Esophagus squamous epithelium (tissue), 5 donors: ENCODE data around the gene HEMGN. TPM values are rescaled to one million over a fixed set of nuclear protein-coding genes. Genes with fewer than 3 reads are reported as not detected.

Experiments used
- DNase-seq: peaks from one replicate; lab custom pipeline; 2025; lab: John Stamatoyannopoulos, UW
- H3K27ac ChIP-seq, 4 donors: fragments of 200-600 bp; sonication (generic); one replicate each; pipeline ENCODE4 v1.5.1; 2016 to 2019; ENCODE audit warnings: mild to moderate bottlenecking in 1 of 4
- H3K27me3 ChIP-seq, 4 donors: fragments of 200-600 bp; sonication (generic); 1 replicate in 3 of 4; 2 replicates in 1 of 4; pipeline versions ENCODE4 v1.5.1 to v1.6.0; 2017 to 2021; ENCODE audit warnings: antibody characterized with exemption in 1 of 4
- H3K36me3 ChIP-seq, 3 donors: fragments of 200-600 bp; sonication (generic); one replicate each; pipeline ENCODE4 v1.5.1; 2016 to 2019
- H3K4me1 ChIP-seq, 3 donors: fragments of 200-600 bp; sonication (generic); one replicate each; pipeline ENCODE4 v1.5.1; 2017 to 2019
- H3K4me3 ChIP-seq, 4 donors: fragments of 200-600 bp; sonication (generic); 1 replicate in 3 of 4; 2 replicates in 1 of 4; pipeline ENCODE4 v1.5.1; 2016 to 2019; ENCODE audit warnings: mild to moderate bottlenecking in 2 of 4, moderate library complexity in 1 of 4
- H3K9me3 ChIP-seq, 3 donors: fragments of 200-600 bp; sonication (generic); one replicate each; pipeline ENCODE4 v1.5.1; 2016 to 2019
- CTCF ChIP-seq, 6 experiments: fragments of 450-650 bp in 4 of 6; fragments of 200-600 bp in 2 of 6; sonication (generic) in 2 of 6; IDR thresholded peaks; one replicate each; pipeline ENCODE4 v1.5.1; 2016 to 2019; ENCODE audit warnings: antibody characterized with exemption in 6 of 6, mild to moderate bottlenecking in 4 of 6, moderate library complexity in 4 of 6
- POLR2A ChIP-seq, 4 donors: fragments of 450-650 bp; IDR thresholded peaks; one replicate each; pipeline ENCODE4 v1.6.1; 2017; ENCODE audit warnings: antibody characterized with exemption in 4 of 4, mild to moderate bottlenecking in 4 of 4, moderate library complexity in 3 of 4
- WGBS, 2 donors: methylation state at CpG; one replicate each; pipeline ENCODE4 v1.1.5; 2018; 5-methylcytosine and 5-hydroxymethylcytosine counted together
- intact Hi-C: fragments of 100-400 bp; cut with DNase I; formaldehyde crosslinking; loops from one replicate; pipeline ENCODE4 v1.15.0; 2022
- total RNA-seq, 4 donors: library from RNA; depleted of rRNA; stranded (reverse); fragments of >200 nt; gene quantifications; one replicate each; pipeline ENCODE4 v1.1.0, GENCODE V29; 2016
- donor health status: DM: yes; HTN: yes; CAD: no.

HEMGN gene
- total RNA-seq, 4 donors from 2014 or later: not detected

DNA sequence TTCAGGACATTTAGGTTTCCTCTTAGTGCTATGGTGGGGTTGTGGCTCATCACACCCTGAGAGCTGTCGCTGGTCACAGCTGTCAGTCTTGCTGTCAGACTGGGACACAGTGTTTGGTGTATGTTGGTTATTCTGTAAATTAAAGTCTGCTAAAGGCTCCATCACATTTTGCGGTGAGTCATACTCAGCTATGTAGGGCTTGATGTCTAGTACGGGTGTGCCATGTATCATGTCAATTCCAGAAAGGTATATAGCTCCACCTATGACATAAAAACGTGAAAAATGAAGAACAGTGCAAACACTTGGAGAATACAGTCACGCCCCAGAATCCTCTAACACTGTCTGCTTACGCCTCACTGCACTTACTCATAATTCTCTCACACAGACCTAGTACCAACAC, 27.6 kb downstream of the HEMGN start:
- Histone ChIP-seq H3K36me3 (peaks cover 13 to 92% (median 14%) of the 10 kb centered on the region in 3 donors), H3K4me1 (peaks cover 0 to 56% (median 7%) of the 10 kb centered on the region in 3 donors), H3K27me3 (no peaks in the 10 kb centered on the region), H3K27ac (peak overlapping the region in 2 of 4 donors; percentile 6 to 42), H3K4me3 (no peak overlapping the region), H3K9me3 (no peaks in the 10 kb centered on the region)
- DNase-seq: no peak
- WGBS, 2 donors: 52 to 57% methylated on average over 6 of the region's 6 CpGs
- intact Hi-C loops: no loop called here
- TF ChIP-seq POLR2A (IDR thresholded peaks at IDR 0.05): no peak
- TF ChIP-seq CTCF (IDR thresholded peaks at IDR 0.05): no peak

- H3K9me3 ChIP-seq: no peaks in the 10 kb centered on the region
- H3K27ac ChIP-seq: no peak overlapping the region
- no peak overlapping the region for H3K4me3 ChIP-seq
- peaks cover 13 to 93% (median 14%) of the 10 kb centered on the region in 3 donors for H3K36me3 ChIP-seq
- peaks cover 0 to 59% (median 7%) of the 10 kb centered on the region in 3 donors for H3K4me1 ChIP-seq
- 60 to 80% methylated on average over 1 of the region's 1 CpG for WGBS, 2 donors
- DNase-seq: no peak
- no peaks in the 10 kb centered on the region for H3K27me3 ChIP-seq
- TF ChIP-seq CTCF (IDR thresholded peaks at IDR 0.05): no peak
- intact Hi-C loops: no loop called here
These were observed 29.3 kb downstream of the HEMGN start for GRCh38 chr9:97908705-97909104.

- WGBS, 2 donors: 77 to 84% methylated on average over 5 of the region's 5 CpGs
- H3K27me3 ChIP-seq: no peaks in the 10 kb centered on the region
- peaks cover 13 to 92% (median 14%) of the 10 kb centered on the region in 3 donors for H3K36me3 ChIP-seq
- intact Hi-C loops: no loop called here
- DNase-seq: no peak
- TF ChIP-seq POLR2A (IDR thresholded peaks at IDR 0.05) (no peak), CTCF (IDR thresholded peaks at IDR 0.05) (no peak)
- peak overlapping the region in 1 of 4 donors; percentile 43 for H3K27ac ChIP-seq
- no peak overlapping the region for H3K4me3 ChIP-seq
- H3K9me3 ChIP-seq: no peaks in the 10 kb centered on the region
- H3K4me1 ChIP-seq: peaks cover 0 to 59% (median 7%) of the 10 kb centered on the region in 3 donors
These were observed 30.3 kb downstream of the HEMGN start for GRCh38 chr9:97907632-97908031.

DNA sequence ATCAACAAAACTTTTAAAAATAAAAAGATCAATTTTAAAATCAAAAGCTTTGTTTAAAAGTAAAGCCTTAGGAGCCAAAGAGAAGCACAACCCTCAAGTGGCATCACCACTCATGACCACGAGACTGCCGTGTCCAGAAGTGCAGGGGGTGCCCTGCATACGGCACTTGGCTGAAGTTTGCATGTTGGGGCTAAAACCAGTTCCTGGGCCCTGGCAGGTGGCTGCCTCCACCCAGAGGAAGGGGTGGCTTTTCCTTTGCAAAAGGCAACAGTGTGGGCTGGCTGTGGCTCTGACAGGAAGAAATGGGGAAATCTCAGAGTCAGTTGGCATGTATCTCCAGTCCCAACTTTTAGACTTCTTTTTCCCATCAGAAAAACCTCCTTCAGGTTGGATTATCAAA, 30.9 kb downstream of the HEMGN start:
- H3K36me3 ChIP-seq: peaks cover 13 to 91% (median 14%) of the 10 kb centered on the region in 3 donors
- H3K9me3 ChIP-seq: no peaks in the 10 kb centered on the region
- peak overlapping the region in 3 of 4 donors; percentile 8 to 43 (median 29) for H3K27ac ChIP-seq
- H3K4me1 ChIP-seq: peaks cover 0 to 59% (median 7%) of the 10 kb centered on the region in 3 donors
- intact Hi-C loops: no loop called here
- no peak for DNase-seq
- WGBS, 2 donors: 28 to 56% methylated on average over 3 of the region's 3 CpGs
- no peaks in the 10 kb centered on the region for H3K27me3 ChIP-seq
- H3K4me3 ChIP-seq: no peak overlapping the region
- TF ChIP-seq CTCF (IDR thresholded peaks at IDR 0.05): no peak
- no peak for TF ChIP-seq POLR2A (IDR thresholded peaks at IDR 0.05)

DNA sequence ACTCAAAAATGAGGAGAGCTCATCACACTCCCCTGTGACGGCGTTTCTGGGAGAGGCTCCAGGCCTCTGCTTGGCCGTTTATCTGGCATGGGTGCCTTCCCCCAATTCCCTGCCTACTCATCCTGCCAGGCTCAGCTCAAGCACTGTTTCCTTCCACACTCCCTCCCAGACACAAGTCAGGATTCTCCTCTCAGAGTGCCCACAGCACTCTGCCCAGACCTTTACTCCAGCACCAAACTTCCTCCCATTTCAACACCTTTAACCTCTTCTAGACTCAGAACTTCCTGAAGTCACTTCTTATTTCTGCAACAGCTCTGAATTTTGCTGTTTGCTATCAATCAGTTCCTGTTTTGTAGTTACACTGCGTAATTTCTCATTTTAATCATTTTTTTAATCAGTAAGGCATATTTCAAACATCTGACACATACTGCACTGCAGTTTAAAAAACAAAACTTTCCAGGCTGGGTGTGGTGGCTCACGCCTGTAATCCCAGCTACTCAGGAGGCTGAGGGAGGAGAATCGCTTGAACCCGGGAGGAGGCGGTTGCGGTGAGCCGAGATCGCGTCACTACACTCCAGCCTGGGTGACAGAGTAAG, 31.6 kb downstream of the HEMGN start:
- H3K4me1 ChIP-seq: peaks cover 0 to 59% (median 7%) of the 10 kb centered on the region in 3 donors
- H3K36me3 ChIP-seq: peaks cover 13 to 84% (median 14%) of the 10 kb centered on the region in 3 donors
- peak overlapping the region; percentile 8 to 52 (median 46) for H3K27ac ChIP-seq
- H3K27me3 ChIP-seq: no peaks in the 10 kb centered on the region
- WGBS, 2 donors: 75 to 79% methylated on average over 12 of the region's 12 CpGs
- no peak for DNase-seq
- H3K4me3 ChIP-seq: no peak overlapping the region
- intact Hi-C loops: no loop called here
- H3K9me3 ChIP-seq: no peaks in the 10 kb centered on the region
- TF ChIP-seq POLR2A (IDR thresholded peaks at IDR 0.05) (no peak), CTCF (IDR thresholded peaks at IDR 0.05) (no peak)
